Esophagus squamous epithelium (tissue), 5 donors: Measurements from ENCODE around the gene PADI1. TPM values are rescaled to one million over a fixed set of nuclear protein-coding genes. Genes with fewer than 3 reads are reported as not detected.

Experiments used
- DNase-seq: peaks from one replicate; lab custom pipeline; 2025; lab: John Stamatoyannopoulos, UW
- H3K27ac ChIP-seq, 4 donors: fragments of 200-600 bp; sonication (generic); one replicate each; pipeline ENCODE4 v1.5.1; 2016 to 2019; ENCODE audit warnings: mild to moderate bottlenecking in 1 of 4
- H3K27me3 ChIP-seq, 4 donors: fragments of 200-600 bp; sonication (generic); 1 replicate in 3 of 4; 2 replicates in 1 of 4; pipeline versions ENCODE4 v1.5.1 to v1.6.0; 2017 to 2021; ENCODE audit warnings: antibody characterized with exemption in 1 of 4
- H3K36me3 ChIP-seq, 3 donors: fragments of 200-600 bp; sonication (generic); one replicate each; pipeline ENCODE4 v1.5.1; 2016 to 2019
- H3K4me1 ChIP-seq, 3 donors: fragments of 200-600 bp; sonication (generic); one replicate each; pipeline ENCODE4 v1.5.1; 2017 to 2019
- H3K4me3 ChIP-seq, 4 donors: fragments of 200-600 bp; sonication (generic); 1 replicate in 3 of 4; 2 replicates in 1 of 4; pipeline ENCODE4 v1.5.1; 2016 to 2019; ENCODE audit warnings: mild to moderate bottlenecking in 2 of 4, moderate library complexity in 1 of 4
- H3K9me3 ChIP-seq, 3 donors: fragments of 200-600 bp; sonication (generic); one replicate each; pipeline ENCODE4 v1.5.1; 2016 to 2019
- CTCF ChIP-seq, 6 experiments: fragments of 450-650 bp in 4 of 6; fragments of 200-600 bp in 2 of 6; sonication (generic) in 2 of 6; IDR thresholded peaks; one replicate each; pipeline ENCODE4 v1.5.1; 2016 to 2019; ENCODE audit warnings: antibody characterized with exemption in 6 of 6, mild to moderate bottlenecking in 4 of 6, moderate library complexity in 4 of 6
- POLR2A ChIP-seq, 4 donors: fragments of 450-650 bp; IDR thresholded peaks; one replicate each; pipeline ENCODE4 v1.6.1; 2017; ENCODE audit warnings: antibody characterized with exemption in 4 of 4, mild to moderate bottlenecking in 4 of 4, moderate library complexity in 3 of 4
- WGBS, 2 donors: methylation state at CpG; one replicate each; pipeline ENCODE4 v1.1.5; 2018; 5-methylcytosine and 5-hydroxymethylcytosine counted together
- intact Hi-C: fragments of 100-400 bp; cut with DNase I; formaldehyde crosslinking; loops from one replicate; pipeline ENCODE4 v1.15.0; 2022
- total RNA-seq, 4 donors: library from RNA; depleted of rRNA; stranded (reverse); fragments of >200 nt; gene quantifications; one replicate each; pipeline ENCODE4 v1.1.0, GENCODE V29; 2016
- donor health status: DM: yes; HTN: yes; CAD: no.

The PADI1 gene
- total RNA-seq, 4 donors from 2014 or later = 45.3 to 121 (median 75.1) TPM

DNA sequence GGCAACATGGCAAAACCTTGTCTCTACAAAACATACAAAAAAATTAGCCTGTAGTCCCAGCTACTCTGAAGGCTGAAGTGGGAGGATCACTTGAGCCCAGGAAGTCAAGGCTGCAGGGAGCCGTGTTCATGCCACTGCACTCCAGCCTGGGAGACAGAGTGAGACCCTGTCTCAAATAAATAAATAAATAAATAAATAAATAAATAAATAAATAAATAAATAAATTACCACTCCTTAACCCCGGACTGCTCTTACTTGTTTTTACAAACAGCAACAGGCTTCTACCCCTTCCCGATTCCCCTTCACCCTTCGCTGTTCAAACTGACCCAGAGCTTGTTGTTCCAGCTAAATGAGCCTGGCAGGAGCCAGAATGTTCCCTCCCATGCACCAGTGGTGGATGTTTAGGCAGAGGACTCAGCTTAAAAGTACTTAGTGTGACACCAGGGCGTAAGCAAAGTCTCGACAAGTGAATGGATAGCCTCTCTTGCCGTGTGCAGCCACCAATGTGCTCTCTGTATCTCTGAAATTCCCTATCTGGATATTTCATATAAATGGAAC lies 22.5 kb downstream of the PADI1 start:
- TF ChIP-seq CTCF (IDR thresholded peaks at IDR 0.05) = no peak
- TF ChIP-seq POLR2A (IDR thresholded peaks at IDR 0.05) = no peak
- Histone ChIP-seq H3K27ac (peak overlapping the region in 3 of 4 donors; percentile 56 to 81 (median 80)), H3K4me3 (no peak overlapping the region), H3K36me3 (peaks cover 0 to 13% (median 0%) of the 10 kb centered on the region in 3 donors), H3K4me1 (peaks cover 11 to 85% (median 13%) of the 10 kb centered on the region in 3 donors), H3K9me3 (no peaks in the 10 kb centered on the region), H3K27me3 (peaks cover 0 to 23% (median 0%) of the 10 kb centered on the region in 4 donors)
- intact Hi-C loops = no loop called here
- 64 to 66% methylated on average over 7 of the region's 7 CpGs for WGBS, 2 donors
- no peak for DNase-seq

DNA sequence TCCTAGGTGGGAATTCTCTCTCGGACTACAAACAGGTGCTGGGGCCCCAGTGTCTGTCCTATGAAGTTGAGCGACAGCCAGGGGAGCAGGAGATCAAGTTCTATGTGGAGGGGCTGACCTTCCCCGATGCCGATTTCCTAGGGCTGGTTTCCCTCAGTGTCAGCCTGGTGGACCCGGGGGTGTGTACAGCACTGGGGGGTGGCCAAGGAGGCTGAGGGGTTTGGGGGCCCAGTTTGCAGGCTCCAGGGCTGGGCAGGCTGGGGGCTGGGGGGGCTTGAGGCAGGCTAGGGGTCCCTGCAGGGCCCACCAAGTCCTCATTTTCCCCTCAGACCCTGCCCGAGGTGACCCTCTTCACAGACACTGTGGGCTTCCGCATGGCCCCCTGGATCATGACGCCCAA lies 23.7 kb downstream of the PADI1 start:
- Histone ChIP-seq H3K36me3 (peaks cover 0 to 1% (median 0%) of the 10 kb centered on the region in 3 donors), H3K27me3 (peaks cover 0 to 12% (median 0%) of the 10 kb centered on the region in 4 donors), H3K27ac (peak overlapping the region; percentile 19 to 81 (median 76)), H3K4me1 (peaks cover 18 to 97% (median 19%) of the 10 kb centered on the region in 3 donors), H3K4me3 (no peak overlapping the region), H3K9me3 (no peaks in the 10 kb centered on the region)
- no peak for DNase-seq
- TF ChIP-seq POLR2A (IDR thresholded peaks at IDR 0.05) (no peak), CTCF (IDR thresholded peaks at IDR 0.05) (no peak)
- intact Hi-C loops = no loop called here
- WGBS, 2 donors = 71 to 88% methylated on average over 1 of the region's 8 CpGs

GRCh38 chr1:17229379-17229778 lies 24.5 kb downstream of the PADI1 start:
- peak overlapping the region; percentile 32 to 81 (median 76) for H3K27ac ChIP-seq
- DNase-seq = no peak
- intact Hi-C loops = no loop called here
- TF ChIP-seq POLR2A (IDR thresholded peaks at IDR 0.05) (no peak), CTCF (IDR thresholded peaks at IDR 0.05) (no peak)
- no peak overlapping the region for H3K4me3 ChIP-seq
- no peaks in the 10 kb centered on the region for H3K9me3 ChIP-seq
- H3K27me3 ChIP-seq = peaks cover 0 to 6% (median 0%) of the 10 kb centered on the region in 4 donors
- H3K4me1 ChIP-seq = peaks cover 18 to 98% (median 23%) of the 10 kb centered on the region in 3 donors
- WGBS, 2 donors = 27 to 67% methylated on average over 1 of the region's 6 CpGs
- no peaks in the 10 kb centered on the region for H3K36me3 ChIP-seq

DNA sequence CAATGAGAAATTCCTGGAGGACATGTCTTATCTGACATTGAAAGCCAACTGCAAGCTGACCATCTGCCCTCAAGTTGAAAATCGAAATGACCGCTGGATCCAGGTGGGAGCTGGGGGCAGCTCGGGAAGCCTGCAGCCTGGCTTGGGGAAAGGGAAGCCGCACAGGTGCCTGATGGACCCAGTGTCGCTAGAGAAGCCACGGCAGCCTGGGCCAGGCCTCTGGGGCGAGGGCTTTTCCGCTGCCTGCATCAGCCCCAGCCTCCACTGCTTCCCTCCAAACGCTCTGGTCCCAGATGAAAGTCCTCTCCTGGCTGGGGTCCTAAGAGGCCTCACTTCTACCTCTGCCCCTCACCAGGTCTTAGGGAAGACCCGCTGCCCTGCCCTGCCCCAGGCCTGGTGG lies 25.2 kb downstream of the PADI1 start:
- Histone ChIP-seq H3K27me3 (peaks cover 0 to 6% (median 0%) of the 10 kb centered on the region in 4 donors), H3K4me3 (no peak overlapping the region), H3K9me3 (no peaks in the 10 kb centered on the region), H3K4me1 (peaks cover 18 to 95% (median 23%) of the 10 kb centered on the region in 3 donors), H3K27ac (peak overlapping the region in 3 of 4 donors; percentile 72 to 81 (median 80)), H3K36me3 (no peaks in the 10 kb centered on the region)
- no peak for TF ChIP-seq CTCF (IDR thresholded peaks at IDR 0.05)
- no peak for TF ChIP-seq POLR2A (IDR thresholded peaks at IDR 0.05)
- WGBS, 2 donors = 81 to 90% methylated on average over 2 to 7 of the region's 10 CpGs
- no peak for DNase-seq
- intact Hi-C loops = no loop called here

- no peaks in the 10 kb centered on the region for H3K9me3 ChIP-seq
- no peak for DNase-seq
- H3K36me3 ChIP-seq = no peaks in the 10 kb centered on the region
- intact Hi-C loops = no loop called here
- TF ChIP-seq POLR2A (IDR thresholded peaks at IDR 0.05) (no peak), CTCF (IDR thresholded peaks at IDR 0.05) (no peak)
- peaks cover 0 to 6% (median 0%) of the 10 kb centered on the region in 4 donors for H3K27me3 ChIP-seq
- 56 to 88% methylated on average over 3 to 8 of the region's 8 CpGs for WGBS, 2 donors
- no peak overlapping the region for H3K4me3 ChIP-seq
- peaks cover 18 to 88% (median 23%) of the 10 kb centered on the region in 3 donors for H3K4me1 ChIP-seq
- H3K27ac ChIP-seq = peak overlapping the region in 3 of 4 donors; percentile 81 to 88 (median 86)
These were observed 25.9 kb downstream of the PADI1 start for GRCh38 chr1:17230671-17231310.
